ENCODE measurements around the gene WNT6.

GRCh38 chr2:218832520-218832919, 27.1 kb upstream of the WNT6 start:
- TF ChIP-seq, protein P1, sequence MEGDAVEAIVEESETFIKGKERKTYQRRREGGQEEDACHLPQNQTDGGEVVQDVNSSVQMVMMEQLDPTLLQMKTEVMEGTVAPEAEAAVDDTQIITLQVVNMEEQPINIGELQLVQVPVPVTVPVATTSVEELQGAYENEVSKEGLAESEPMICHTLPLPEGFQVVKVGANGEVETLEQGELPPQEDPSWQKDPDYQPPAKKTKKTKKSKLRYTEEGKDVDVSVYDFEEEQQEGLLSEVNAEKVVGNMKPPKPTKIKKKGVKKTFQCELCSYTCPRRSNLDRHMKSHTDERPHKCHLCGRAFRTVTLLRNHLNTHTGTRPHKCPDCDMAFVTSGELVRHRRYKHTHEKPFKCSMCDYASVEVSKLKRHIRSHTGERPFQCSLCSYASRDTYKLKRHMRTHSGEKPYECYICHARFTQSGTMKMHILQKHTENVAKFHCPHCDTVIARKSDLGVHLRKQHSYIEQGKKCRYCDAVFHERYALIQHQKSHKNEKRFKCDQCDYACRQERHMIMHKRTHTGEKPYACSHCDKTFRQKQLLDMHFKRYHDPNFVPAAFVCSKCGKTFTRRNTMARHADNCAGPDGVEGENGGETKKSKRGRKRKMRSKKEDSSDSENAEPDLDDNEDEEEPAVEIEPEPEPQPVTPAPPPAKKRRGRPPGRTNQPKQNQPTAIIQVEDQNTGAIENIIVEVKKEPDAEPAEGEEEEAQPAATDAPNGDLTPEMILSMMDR (IDR thresholded peaks at IDR 0.05), result no peak
- TF ChIP-seq TCF7L2 (IDR thresholded peaks at IDR 0.05; ENCODE audit: low read depth, low read length), result no peak
- TF ChIP-seq POLR2AphosphoS5 (IDR thresholded peaks at IDR 0.05; ENCODE audit: low read depth, low read length), result no peak
- TF ChIP-seq, protein P2, sequence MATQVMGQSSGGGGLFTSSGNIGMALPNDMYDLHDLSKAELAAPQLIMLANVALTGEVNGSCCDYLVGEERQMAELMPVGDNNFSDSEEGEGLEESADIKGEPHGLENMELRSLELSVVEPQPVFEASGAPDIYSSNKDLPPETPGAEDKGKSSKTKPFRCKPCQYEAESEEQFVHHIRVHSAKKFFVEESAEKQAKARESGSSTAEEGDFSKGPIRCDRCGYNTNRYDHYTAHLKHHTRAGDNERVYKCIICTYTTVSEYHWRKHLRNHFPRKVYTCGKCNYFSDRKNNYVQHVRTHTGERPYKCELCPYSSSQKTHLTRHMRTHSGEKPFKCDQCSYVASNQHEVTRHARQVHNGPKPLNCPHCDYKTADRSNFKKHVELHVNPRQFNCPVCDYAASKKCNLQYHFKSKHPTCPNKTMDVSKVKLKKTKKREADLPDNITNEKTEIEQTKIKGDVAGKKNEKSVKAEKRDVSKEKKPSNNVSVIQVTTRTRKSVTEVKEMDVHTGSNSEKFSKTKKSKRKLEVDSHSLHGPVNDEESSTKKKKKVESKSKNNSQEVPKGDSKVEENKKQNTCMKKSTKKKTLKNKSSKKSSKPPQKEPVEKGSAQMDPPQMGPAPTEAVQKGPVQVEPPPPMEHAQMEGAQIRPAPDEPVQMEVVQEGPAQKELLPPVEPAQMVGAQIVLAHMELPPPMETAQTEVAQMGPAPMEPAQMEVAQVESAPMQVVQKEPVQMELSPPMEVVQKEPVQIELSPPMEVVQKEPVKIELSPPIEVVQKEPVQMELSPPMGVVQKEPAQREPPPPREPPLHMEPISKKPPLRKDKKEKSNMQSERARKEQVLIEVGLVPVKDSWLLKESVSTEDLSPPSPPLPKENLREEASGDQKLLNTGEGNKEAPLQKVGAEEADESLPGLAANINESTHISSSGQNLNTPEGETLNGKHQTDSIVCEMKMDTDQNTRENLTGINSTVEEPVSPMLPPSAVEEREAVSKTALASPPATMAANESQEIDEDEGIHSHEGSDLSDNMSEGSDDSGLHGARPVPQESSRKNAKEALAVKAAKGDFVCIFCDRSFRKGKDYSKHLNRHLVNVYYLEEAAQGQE (IDR thresholded peaks at IDR 0.05; ENCODE audit: insufficient read depth in 1 of 2, low read depth in 2 of 2, low read length in 1 of 2), result no peak
- TF ChIP-seq SIN3A (IDR thresholded peaks at IDR 0.05; ENCODE audit: borderline replicate concordance, insufficient read depth, low read depth, low read length), result no peak
